Activated T-helper 1 cell treated with Interleukin-2 at 50 U/mL for 16 hours (primary cell): ENCODE data around the gene OCRL.
"Not testable (repeated sequence)": the region's sequence is repeated elsewhere in the genome, so short reads cannot be mapped to it uniquely, and the experiment has no call there.

Source experiments
- DNase-seq: peaks from one replicate; pipeline ENCODE4 v3.0.0-alpha.2; 2020; ENCODE audit warnings: low read depth

The OCRL gene

DNA sequence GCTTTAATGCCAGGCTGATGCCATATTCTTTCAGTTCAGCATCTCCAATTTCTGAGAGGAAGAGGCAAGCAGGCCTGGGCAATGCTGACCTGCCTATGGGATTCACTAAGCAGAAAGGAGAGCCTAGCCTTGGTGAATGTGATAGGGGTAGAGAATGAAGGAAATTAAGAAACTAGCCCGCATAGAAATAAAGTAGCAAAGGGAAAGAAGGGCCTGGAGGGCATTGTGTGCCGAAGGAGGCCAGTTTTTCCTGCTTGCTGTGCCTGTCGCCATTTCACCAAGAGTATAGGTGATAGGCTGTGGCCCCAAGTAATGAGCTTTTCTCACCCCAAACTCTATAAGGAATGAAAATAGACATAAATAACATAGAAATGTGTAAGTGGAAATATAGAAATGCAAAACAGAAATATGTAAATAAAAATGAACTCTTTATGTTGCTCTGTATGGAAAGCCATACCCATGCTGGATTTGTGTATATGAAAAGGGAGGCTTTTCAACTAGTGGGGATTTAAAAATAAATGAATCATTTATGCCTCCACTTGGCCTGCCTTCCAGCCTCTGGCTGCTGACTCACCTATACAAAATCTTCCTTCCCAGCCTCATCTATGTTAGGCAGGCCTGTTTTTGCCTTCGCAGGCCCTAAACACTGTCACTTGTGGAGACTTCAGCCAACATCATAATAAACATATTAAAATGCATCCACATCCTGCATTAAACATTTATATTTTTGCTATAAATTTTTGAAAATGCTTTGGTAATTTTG, 5.1 kb upstream of the OCRL start:
- DNase-seq: no peak

DNA sequence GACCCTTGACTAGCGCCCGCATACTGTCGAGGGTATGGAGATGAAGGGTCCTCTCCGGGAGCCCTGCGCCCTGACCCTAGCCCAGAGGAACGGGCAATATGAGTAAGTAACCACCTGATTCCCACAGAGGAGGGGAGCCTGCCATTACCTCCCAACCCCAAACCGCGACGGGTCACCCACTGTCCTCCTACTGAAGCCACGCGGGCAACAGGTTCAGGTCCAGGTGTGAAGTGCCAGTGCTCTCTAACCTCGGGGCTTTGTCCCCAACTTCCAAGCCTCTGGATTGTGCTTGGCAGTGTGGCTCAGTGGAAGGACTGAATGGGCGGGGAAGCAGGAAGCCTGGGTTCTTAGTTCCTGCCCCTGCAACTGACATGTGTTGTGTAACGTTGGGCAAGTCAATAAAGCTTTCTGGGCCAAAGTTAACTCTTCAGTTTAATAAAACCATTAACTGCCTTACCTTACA, 694 bp downstream of the OCRL start:
- no peak for DNase-seq

DNA sequence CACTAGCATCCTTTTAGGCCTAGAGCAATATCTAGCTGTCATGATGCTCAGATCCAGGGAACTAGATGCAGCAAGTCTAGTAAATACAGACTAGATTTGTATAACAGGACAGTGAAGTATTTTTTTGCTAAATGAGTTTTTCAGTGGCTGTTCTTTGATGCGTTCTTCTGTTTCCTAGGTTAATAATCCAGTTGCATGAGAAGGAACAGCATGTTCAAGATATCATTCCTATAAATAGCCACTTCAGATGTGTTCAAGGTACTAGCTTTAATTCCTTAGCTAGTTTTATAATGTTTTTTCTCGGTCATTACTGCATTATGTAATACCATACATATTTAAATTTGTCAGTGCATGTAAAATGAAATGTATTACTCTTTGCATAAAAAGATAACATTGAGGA, 4.7 kb downstream of the OCRL start:
- DNase-seq: no peak

DNA sequence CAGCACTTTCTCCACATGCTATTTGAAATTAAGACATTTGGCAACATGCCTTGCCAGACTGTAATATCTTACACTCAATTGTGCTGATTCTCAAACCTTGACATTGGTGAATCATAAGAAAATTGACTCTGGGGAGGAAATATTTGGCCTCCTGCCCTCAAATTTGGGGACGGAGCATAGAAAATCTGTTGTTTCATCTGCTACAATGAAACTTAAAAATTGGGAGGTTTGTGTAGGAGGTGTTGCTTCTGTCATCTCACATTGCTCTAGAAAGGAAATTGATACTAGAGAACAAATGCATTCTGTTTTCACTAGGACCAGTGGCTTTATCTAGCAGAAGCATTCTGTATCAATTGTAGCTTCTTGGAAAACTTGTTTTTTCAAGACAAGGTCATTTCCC, 5.3 kb downstream of the OCRL start:
- DNase-seq: no peak

DNA sequence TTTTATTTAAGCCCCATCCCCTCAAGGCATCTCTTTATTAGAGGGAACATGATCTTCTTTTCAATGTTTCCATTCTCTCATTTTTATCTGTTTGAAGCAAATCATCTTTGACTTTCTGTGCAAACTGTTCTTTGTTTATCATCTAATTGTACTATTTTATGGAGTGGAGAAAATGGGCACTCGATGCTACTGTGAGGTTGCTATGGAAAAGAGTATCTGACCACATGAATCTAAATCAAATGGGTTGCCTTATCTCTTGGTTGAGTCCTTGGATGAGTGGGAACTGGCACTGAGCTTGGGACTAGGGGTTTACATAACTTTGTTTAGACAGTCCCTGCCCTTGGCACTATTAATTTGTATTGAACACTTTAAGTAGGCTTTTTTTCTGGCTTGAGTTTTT, 9.1 kb downstream of the OCRL start:
- no peak for DNase-seq

DNA sequence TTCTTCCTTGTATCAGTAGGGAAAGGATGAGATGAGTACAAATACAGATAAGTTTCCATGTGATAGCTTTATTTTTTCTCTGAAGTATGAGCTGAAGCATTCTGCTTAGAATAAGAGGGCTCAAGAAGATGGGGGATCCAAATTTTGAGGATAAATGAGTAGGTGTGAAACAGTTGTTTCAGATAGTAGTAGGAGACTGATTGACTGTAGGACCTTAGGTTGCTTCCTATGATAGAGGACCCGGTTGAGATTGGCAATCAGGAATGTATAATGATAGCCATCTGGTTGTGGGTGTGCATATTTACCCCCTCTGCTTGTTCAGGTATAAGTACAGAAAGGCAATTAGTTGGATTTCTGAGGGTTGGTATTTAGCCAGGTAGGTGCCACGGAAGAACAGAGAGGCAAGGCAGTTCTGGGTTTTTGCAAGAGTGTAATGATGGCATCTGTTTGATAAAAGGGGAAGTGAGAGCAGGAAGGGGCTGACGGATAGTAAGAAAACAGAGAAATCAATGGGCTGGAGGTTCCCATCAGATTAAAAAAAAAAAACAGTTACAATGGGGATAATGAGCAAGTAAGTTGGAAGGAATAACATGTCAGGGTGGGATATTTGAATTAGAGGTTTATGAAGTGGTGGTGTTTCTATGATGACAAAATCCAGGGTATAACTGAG, 13.7 kb downstream of the OCRL start:
- no peak for DNase-seq

DNA sequence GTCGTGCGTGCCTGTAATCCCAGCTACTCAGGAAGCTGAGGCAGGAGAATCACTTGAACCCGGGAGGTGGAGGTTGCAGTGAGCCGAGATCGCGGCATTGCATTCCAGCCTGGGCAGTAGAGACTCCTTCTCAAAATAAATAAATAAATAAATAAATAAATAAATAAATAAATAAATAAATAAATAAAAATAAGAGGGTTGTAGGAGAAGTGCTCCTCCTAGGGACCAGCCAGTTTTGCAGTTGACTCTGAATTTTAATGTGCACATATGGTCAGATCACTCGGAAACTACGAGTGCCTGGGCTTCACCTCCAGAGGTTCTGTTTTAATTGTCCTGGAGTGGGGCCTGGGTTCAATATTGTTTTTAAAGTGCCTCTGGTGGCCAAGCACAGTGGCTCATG, 14.8 kb downstream of the OCRL start:
- DNase-seq: not testable (repeated sequence)

DNA sequence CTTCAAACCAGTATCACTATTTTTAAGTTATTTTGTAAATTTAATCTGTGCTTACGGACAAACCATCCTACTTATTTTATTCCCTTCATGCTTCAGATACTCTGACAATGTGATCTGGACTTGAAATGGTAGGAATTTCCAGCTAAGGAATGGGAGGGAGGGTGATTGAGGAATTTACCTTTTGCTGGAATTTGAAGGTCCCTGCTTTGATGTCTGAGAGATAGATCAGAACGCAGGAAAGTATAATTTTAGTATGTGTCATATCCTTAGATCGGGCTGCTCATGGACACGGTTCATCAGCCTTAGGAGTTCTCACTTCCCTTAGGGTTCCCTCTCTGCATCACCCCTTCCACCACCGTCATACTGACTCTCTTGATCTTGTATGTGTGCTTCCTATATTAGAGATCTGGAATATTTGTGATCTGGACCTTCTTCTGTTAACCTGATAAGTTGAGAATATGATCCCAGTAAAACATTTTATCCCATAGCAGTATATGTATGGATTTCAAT, 16.8 kb downstream of the OCRL start:
- DNase-seq: no peak

DNA sequence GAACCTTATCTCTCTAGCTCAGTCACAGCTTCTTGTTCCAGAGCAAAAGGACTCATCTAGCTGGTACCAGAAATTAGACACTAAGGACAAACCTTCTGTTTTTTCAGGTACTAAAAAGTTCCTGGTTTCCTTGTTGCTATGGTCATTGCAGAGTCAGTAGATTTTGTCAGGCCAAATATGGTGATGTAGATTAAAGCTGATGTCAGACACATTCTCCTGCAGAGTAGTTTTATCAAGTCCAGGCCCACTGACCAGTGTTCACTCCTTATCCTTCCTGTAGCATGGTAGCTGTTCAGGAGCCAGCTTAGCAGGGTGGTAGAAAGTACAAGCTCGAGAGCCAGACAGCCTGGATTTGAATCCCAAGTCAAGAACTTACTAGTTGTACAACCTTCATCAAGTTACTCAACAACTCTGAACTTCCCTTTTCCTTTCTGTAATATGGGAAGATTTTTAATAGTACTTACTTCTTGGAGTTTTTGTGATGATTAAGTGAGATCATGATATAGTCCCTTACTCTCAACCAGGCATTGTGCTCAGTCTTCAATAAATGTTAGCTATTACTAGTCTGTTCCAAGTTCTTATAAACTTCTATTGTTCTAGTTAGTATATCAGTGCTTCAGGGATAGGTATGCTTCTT, 17.9 kb downstream of the OCRL start:
- no peak for DNase-seq

DNA sequence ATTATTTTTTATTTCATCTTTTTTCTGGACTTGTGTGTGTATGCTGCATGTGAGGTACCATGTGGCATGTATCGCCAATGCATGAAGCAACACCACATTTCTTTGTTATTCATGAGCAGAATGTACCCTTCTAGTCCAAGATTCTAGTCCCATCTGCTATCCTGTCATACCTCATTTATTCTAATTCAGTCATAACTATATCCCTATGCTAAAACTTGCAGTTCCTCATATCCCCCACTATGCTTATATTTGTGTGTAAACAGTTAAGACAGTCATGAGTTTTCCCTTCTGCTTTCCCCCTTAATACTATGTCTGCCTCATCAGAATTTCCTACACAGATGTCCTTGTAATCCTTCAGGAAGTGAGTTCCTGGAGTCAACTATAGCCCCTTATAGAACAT, 19.7 kb downstream of the OCRL start:
- DNase-seq: no peak

DNA sequence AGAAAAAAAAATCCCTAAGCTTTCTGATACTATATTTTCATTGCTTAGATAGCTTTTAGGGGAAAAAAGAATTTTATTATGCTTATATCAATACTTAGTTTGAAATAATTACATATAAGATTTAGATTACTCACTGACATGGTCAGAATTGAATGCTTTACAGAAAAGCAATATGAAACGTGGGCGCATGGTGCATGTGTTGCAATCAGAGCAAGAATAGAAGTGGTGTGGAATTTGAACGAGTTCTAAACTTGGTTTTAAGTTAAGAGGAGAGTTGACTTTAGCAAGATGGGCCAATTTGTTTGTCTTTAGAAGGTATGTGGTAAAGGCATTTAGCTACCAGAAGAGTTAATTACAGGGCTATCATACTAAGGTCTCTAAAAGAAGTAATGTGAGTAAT, 21.4 kb downstream of the OCRL start:
- no peak for DNase-seq

DNA sequence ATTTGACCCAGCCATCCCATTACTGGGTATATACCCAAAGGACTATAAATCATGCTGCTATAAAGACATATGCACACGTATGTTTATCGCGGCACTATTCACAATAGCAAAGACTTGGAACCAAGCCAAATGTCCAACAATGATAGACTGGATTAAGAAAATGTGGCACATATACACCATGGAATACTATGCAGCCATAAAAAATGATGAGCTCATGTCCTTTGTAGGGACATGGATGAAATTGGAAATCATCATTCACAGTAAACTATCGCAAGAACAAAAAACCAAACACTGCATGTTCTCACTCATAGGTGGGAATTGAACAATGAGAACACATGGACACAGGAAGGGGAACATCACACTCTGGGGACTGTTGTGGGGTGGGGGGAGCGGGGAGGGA, 24.3 kb downstream of the OCRL start:
- not testable (repeated sequence) for DNase-seq

DNA sequence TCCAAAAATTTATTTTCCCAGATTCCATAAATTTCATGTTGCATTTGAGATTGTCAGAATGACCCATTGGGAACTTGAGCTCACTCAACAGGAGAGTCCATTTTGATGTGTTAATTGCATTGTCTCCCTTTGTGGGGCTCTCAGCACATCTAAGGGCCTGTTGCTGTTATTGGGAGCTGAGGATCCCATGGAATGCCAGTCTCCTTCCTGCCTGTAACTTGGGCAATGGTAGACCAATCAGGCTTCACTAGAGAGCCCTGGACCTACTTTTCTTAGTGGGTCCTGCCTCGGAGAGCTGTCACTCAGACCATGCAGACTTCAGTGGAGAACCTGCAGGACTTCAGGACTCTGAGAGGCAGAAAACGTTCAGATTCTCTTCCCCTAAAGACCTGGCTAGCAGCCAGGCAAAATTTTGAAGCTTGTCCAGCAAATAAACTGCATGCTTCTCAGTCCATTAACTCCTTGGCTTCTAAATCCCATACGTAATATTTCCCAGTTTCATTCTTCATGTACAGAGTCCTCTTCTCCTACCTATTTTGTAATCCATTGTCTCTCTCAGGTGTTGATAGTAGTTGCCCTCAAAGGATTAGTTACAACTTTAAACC, 25.1 kb downstream of the OCRL start:
- DNase-seq: no peak

DNA sequence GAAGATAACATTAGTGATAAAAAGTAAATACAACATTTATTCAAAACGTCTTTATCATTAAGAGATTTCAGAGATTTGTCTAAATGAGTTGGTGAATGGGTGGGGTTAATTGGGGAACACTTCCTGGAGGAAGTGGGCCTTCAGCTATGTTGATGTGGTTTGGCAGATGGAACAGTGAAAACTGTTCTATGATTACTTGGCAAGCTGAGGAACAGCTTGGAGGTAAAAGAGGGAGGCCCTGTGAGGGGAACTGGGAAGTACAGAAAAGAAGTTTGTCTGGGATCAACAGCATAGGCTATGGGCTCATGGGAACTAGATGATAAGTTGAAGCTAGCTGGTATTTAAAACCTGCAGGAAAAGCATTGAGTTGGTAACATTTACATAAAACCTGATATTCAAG, 26.0 kb downstream of the OCRL start:
- no peak for DNase-seq

DNA sequence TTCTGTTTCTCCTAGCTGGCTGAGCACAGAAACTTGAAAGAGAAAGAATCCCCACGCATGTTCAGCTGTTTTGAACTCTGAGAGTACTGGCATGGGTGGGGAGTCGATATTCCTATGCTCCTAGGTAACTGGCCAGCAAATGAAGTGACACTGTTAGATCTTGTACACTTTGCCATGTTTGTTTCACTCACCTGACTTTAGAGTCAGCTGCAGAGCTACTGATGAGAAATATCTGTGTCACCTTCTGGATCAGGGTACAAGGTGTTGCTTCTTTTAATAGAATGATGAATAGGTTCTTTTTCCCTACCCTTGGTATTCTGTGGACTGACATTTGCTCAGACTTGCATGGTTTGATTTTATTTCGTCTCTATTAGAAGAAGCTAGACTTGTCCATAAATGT, 28.3 kb downstream of the OCRL start:
- DNase-seq: no peak

DNA sequence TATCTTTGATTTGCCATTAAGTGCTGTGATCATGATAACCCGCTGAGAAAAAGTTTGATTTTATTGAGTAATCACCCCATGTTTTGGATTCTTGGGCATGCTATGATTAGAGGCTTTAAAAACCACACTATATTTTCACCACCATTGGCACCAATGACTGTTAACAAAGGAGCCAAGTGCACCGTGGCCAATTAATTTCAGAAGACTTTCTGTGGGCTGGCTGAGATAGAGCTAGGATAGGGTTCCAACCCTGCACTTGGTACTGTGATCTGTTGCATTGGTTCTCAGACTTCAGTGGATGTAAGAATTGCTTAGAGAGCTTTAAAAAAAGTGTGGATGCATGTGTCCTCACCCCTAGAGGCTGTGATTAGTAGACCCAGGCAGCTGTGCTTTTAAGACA, 32.4 kb downstream of the OCRL start:
- DNase-seq: no peak

DNA sequence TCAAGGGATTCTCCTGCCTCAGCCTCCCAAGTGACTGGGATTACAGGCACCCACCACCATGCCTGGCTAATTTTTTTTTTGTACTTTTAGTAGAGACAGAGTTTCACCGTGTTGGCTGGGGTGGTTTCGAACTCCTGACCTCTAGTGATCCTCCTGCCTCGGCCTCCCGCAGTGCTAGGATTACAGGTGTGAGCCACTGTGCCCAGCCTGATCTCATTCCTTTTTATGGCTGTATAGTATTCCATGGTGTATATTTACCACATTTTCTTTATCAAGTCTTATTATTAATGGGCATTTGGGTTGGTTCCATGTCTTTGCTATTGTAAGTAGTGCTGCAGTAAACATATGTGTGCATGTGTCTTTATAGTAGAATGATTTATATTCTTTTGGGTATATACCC, 33.6 kb downstream of the OCRL start:
- DNase-seq: not testable (repeated sequence)

DNA sequence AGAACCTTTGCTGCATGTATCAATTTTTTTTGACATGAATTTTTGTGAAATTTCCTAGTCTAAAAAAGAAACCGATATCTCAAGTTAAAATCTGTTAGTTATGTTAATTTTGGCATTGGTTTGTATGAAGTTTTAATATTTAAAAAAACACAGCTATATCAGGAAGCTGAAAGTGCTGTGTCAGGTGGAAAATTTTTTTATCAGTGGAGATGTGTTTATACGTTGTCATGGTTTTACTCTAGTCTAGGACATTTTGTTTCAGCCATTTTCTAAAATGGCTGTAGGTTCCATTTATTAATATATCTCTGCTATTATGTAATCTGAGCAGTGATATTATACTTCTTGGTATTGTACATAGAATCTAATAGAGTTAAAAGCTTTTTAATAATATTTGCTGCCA, 34.2 kb downstream of the OCRL start:
- no peak for DNase-seq

DNA sequence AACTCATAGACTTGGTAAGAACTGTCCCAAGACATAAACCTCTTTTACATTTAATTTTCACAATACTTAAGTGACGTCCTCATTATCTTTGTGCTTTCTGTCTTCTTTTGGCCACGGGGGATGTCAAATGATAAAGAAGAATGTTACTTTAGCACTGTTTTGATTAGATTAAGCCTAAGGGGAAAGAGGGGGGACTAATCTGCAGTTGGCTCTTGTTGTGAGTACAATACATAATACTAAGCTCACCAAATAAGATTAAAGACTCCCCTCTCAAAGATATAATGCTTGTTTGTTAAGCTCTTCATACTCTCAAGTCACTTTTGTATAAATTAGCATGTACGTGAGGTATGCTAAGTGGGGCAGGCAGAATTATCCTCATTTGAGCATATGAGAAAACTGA, 36.5 kb downstream of the OCRL start:
- no peak for DNase-seq

DNA sequence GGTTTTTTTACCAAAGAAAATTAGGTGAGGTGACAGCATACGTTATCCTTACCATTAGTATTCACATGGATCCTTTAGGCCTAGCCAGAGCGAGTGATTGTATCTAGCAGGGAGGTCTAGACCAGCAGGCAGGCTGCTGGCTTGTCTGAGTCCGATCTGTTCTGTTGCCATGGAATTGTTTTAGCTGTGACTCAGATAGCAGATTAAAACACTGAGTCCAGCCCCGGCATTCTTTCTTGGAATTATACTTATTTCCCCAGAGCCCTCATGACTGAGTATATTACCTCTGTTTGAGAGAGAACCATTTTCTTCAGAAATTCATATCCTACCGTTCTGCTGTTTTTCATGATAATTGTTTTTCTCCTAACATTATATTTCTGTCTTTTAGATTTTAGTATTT, 37.4 kb downstream of the OCRL start:
- DNase-seq: no peak

DNA sequence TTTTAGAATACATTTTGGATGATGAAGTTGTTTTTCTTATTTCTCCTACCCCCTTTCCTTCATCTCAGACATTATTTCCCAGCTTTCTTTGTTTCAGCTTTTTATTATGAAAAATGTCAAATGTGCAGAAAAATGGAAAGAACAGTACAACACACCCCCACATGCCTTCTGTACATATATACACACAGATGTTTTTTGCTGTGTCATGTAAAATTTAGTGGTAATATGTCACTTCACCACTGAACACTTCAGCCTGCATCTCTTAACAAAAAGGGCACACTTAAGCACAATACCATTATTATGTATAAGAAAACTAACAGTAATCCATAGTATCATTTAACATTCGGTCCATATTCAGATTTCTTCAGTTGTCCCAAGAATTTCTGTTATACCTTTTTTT, 37.8 kb downstream of the OCRL start:
- DNase-seq: no peak

DNA sequence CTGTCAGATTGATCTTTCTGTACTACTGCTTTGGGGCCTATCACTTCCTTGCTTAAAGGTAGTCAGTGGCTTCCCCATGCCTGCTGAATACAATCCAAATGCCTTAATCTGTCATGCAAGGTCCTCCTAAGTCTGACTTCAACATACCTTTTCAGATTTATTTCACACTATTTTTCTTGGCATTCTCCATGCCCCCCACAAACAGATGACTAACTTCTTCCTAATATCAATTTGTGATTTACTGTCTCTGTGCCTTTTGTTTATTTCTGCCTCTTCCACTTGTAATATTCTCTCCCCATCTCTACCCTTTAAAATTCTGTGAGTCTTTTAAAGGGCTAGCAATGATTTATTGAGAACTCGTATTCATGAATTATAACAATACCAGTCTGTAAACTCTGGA, 41.8 kb downstream of the OCRL start:
- no peak for DNase-seq

DNA sequence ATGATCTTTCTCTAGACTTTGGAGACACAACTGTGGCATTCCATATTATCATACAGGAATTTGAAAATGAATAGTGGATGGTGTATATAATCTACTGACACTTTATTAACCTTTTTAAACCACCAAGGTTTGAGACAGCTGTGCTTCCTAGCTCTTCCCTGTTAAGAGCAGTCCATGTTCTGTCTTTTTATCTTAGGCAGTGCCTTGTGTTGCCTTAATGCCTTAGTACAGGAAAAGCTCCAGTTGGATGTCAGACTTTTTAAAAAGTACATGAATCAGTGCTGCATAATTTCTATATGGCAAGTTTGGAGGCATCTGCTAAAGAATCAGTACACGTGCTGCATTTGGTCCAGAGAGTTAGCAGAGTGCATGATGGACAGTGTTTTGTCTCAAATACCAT, 45.1 kb downstream of the OCRL start:
- DNase-seq: no peak
